OCI-LY7 (cell line): ENCODE data around the gene HLF. TPM values are rescaled to one million over a fixed set of nuclear protein-coding genes. Genes with fewer than 3 reads are reported as not detected.

Experiments used
- BruUV-seq: library from RNA; stranded (reverse); fragments of 400-500 nt; replicated peaks from 2 replicates; lab custom pipeline; 2021; lab: Mats Ljungman, UMichigan
- CTCF ChIA-PET: fragments of 300-600 bp; sonication (Branson Sonifier 250); formaldehyde crosslinking; loops from one replicate; lab custom pipeline; 2022; ENCODE audit warnings: antibody characterized with exemption; ENCODE audit not compliant: unreplicated experiment; lab: Charles Lee
- POLR2A ChIA-PET: fragments of 300-600 bp; sonication (Branson Sonifier 250); formaldehyde crosslinking; loops from one replicate; lab custom pipeline; 2022; ENCODE audit warnings: antibody characterized with exemption; lab: Charles Lee
- DNase-seq: peaks from one replicate; pipeline ENCODE4 v3.0.0-alpha.2; 2015; ENCODE audit warnings: low spot score
- H2AFZ ChIP-seq: fragments of 200-600 bp; sonication (generic), shearing (Covaris generic); 2 replicates; pipeline ENCODE4 v1.6.1; 2014; ENCODE audit warnings: mild to moderate bottlenecking, antibody characterized with exemption, low read length, moderate library complexity
- H3K27ac ChIP-seq: fragments of 200-600 bp; sonication (generic); 2 replicates; pipeline ENCODE4 v1.5.1; 2014; ENCODE audit warnings: mixed run types, low read depth, mild to moderate bottlenecking, moderate library complexity, low read length, inconsistent platforms; ENCODE audit not compliant: poor library complexity, severe bottlenecking
- H3K36me3 ChIP-seq: fragments of 200-600 bp; sonication (generic); 2 replicates; pipeline ENCODE4 v1.6.1; 2014; ENCODE audit warnings: mild to moderate bottlenecking, antibody characterized with exemption, low read length, moderate library complexity, mixed read lengths; ENCODE audit not compliant: insufficient read depth
- H3K4me1 ChIP-seq: fragments of 200-600 bp; sonication (generic); 2 replicates; pipeline ENCODE4 v1.5.1; 2014; ENCODE audit warnings: mild to moderate bottlenecking, low read length; ENCODE audit not compliant: insufficient read depth, poor library complexity, severe bottlenecking
- H3K4me2 ChIP-seq: fragments of 200-600 bp; sonication (generic); 2 replicates; pipeline ENCODE4 v1.6.1; 2014; ENCODE audit warnings: mild to moderate bottlenecking, low read length
- H3K4me3 ChIP-seq: fragments of 200-600 bp; sonication (generic); 2 replicates; pipeline ENCODE4 v1.5.1; 2014; ENCODE audit warnings: mild to moderate bottlenecking, low read depth, low read length; ENCODE audit not compliant: poor library complexity, severe bottlenecking
- H3K79me2 ChIP-seq: fragments of 200-600 bp; sonication (generic); 2 replicates; pipeline ENCODE4 v1.6.1; 2016; ENCODE audit warnings: low read depth, mild to moderate bottlenecking, low read length, moderate library complexity, mixed read lengths; ENCODE audit not compliant: insufficient read depth
- H3K9me2 ChIP-seq: fragments of 200-600 bp; sonication (generic); 2 replicates; pipeline ENCODE4 v1.6.1; 2016; ENCODE audit warnings: mild to moderate bottlenecking, low read length, mixed read lengths; ENCODE audit not compliant: insufficient read depth
- H3K9me3 ChIP-seq: fragments of 200-600 bp; sonication (generic); 2 replicates; pipeline ENCODE4 v1.6.1; 2014; ENCODE audit warnings: mild to moderate bottlenecking, mixed run types, low read length, mixed read lengths
- H4K20me1 ChIP-seq: fragments of 200-600 bp; sonication (generic); 2 replicates; pipeline ENCODE4 v1.6.1; 2014; ENCODE audit warnings: mild to moderate bottlenecking, antibody characterized with exemption, low read length, moderate library complexity, mixed read lengths; ENCODE audit not compliant: insufficient read depth
- CTCF ChIP-seq: fragments of 200-600 bp; sonication (generic); conservative IDR thresholded peaks from 2 replicates; pipeline ENCODE4 v1.5.1; 2014; ENCODE audit warnings: mild to moderate bottlenecking, antibody characterized with exemption, low read length, moderate library complexity, mixed read lengths
- EZH2phosphoT487 ChIP-seq: fragments of 200-600 bp; sonication (generic); IDR thresholded peaks from 2 replicates; pipeline ENCODE4 v1.6.1; 2018; ENCODE audit warnings: low read depth, borderline replicate concordance, mild to moderate bottlenecking, mixed run types, antibody characterized with exemption, low read length, moderate library complexity, mixed read lengths
- intact Hi-C: fragments of 100-400 bp; cut with micrococcal nuclease; formaldehyde crosslinking; loops from one replicate; pipeline ENCODE4 v1.10.0; 2022; ENCODE audit not compliant: unreplicated experiment
- total RNA-seq, 2 experiments: library from RNA; depleted of rRNA in 1 of 2; stranded (reverse); fragments of >200 nt in 1 of 2; shearing (Covaris generic) in 1 of 2; gene quantifications; 2 replicates each; pipeline ENCODE4 v1.2.3, GENCODE V29; 2014 to 2022

The HLF gene
- total RNA-seq, 2 experiments from 2014 or later, result 0.13 TPM; not detected in 1

DNA sequence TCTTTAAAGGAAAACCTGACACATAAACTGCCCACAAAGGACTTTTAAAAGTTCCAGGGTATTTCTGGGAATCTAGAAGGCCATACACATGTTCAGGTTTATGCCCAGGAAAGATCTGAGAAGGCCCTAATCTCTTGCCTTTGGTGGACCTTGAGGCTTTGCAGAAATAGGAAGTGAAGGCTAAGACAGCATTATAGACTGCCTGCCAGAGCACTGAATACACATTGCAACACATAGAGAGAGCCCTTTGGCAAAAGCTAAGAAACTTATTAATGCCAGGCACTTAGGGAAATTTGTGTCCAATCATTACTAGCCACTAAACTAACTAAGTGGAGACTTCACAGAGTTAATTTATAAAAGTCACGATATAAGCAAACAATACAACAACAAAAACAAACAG lies 86.5 kb downstream of the HLF start:
- Histone ChIP-seq H3K27ac (no peak overlapping the region), H3K4me3 (no peak overlapping the region), H3K36me3 (no peaks in the 10 kb centered on the region), H4K20me1 (no peaks in the 10 kb centered on the region), H3K9me2 (no peaks in the 10 kb centered on the region), H3K4me2 (no peak overlapping the region), H2AFZ (peak overlapping the region; percentile 13), H3K79me2 (no peaks in the 10 kb centered on the region), H3K4me1 (no peaks in the 10 kb centered on the region), H3K9me3 (no peaks in the 10 kb centered on the region)
- POLR2A ChIA-PET, result interaction anchor here (0.7 kb wide), 1 partner anchor 10 kb away, joined by 3 read pairs; no protein-coding TSS in a partner anchor
- no TSS peak for BruUV-seq
- intact Hi-C loops, result no loop called here
- no peak for TF ChIP-seq EZH2phosphoT487
- TF ChIP-seq CTCF, result no peak
- DNase-seq, result peak; percentile 9
- CTCF ChIA-PET, result no interaction called here

DNA sequence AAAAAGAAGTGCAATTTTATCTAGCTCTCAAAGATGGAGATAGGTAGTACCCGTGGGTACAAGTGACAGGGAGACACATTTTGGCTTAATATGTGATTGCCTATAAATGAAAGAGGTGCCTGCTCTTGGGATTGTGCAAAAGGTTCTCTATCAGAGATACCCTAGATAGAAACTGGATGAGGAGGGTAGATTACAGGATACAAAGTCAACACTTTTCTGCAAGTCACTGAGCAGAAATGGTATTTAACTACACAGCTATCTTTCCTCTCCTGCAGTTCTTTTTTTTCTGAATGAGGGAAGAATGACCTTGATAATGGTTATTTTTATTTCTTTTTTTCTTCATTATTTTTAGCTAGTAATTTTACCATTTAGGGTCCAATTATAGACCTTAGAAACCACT lies 89.2 kb downstream of the HLF start:
- ChIA-PET CTCF (interaction anchor here (1.0 kb wide), 1 partner anchor 9 kb away, joined by 3 read pairs; no protein-coding TSS in a partner anchor), POLR2A (interaction anchor here (0.9 kb wide), 1 partner anchor 151 kb away, joined by 3 read pairs; no protein-coding TSS in a partner anchor)
- Histone ChIP-seq H3K36me3 (no peaks in the 10 kb centered on the region), H3K4me3 (no peak overlapping the region), H3K27ac (no peak overlapping the region), H3K79me2 (no peaks in the 10 kb centered on the region), H3K9me2 (no peaks in the 10 kb centered on the region), H3K9me3 (no peaks in the 10 kb centered on the region), H3K4me1 (peaks cover 4% of the 10 kb centered on the region), H3K4me2 (no peak overlapping the region), H2AFZ (no peak overlapping the region), H4K20me1 (no peaks in the 10 kb centered on the region)
- BruUV-seq, result no TSS peak
- intact Hi-C loops, result no loop called here
- no peak for DNase-seq
- TF ChIP-seq CTCF (no peak), EZH2phosphoT487 (no peak)

DNA sequence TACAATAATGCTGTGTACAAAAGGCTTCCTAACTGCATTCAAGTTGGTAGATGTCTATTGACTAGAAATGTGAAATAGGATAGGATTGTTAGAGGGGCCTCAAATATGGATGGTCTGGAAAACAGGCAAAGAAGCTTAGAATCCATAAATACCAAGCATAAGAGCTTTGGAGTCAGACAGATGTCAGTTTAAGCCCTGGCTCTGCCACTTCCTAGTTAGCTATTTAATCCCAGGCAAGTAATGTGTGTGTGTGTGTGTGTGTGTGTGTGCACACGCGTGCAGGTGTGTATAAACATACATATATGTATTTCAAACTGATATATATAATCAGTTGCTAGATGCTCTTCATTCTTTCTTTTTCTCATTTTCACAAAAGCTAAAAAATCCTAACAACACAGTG lies 90.2 kb downstream of the HLF start:
- TF ChIP-seq CTCF (no peak), EZH2phosphoT487 (no peak)
- Histone ChIP-seq H4K20me1 (no peaks in the 10 kb centered on the region), H3K4me2 (no peak overlapping the region), H2AFZ (no peak overlapping the region), H3K4me1 (peaks cover 4% of the 10 kb centered on the region), H3K79me2 (no peaks in the 10 kb centered on the region), H3K4me3 (no peak overlapping the region), H3K27ac (no peak overlapping the region), H3K36me3 (no peaks in the 10 kb centered on the region), H3K9me3 (no peaks in the 10 kb centered on the region), H3K9me2 (no peaks in the 10 kb centered on the region)
- no TSS peak for BruUV-seq
- DNase-seq, result no peak
- ChIA-PET CTCF (interaction anchor here (0.5 to 1.0 kb wide), 3 partner anchors 10 to 168 kb away, joined by 3 to 4 read pairs (median 3); partner anchors contain the start of gene HLF), POLR2A (interaction anchor here (1.0 kb wide), 1 partner anchor 10 kb away, joined by 3 read pairs; no protein-coding TSS in a partner anchor)
- intact Hi-C loops, result no loop called here
